HG03095 (cell line): Measurements from ENCODE around the gene NPR3.
"Not testable (repeated sequence)": the region's sequence is repeated elsewhere in the genome, so short reads cannot be mapped to it uniquely, and the experiment has no call there.

Source experiments
- ATAC-seq: cut with Tn5 transposase; IDR thresholded peaks from one replicate; pipeline ENCODE4 v1.9.1; 2021; ENCODE audit warnings: moderate library complexity; ENCODE audit not compliant: unreplicated experiment

NPR3 gene

DNA sequence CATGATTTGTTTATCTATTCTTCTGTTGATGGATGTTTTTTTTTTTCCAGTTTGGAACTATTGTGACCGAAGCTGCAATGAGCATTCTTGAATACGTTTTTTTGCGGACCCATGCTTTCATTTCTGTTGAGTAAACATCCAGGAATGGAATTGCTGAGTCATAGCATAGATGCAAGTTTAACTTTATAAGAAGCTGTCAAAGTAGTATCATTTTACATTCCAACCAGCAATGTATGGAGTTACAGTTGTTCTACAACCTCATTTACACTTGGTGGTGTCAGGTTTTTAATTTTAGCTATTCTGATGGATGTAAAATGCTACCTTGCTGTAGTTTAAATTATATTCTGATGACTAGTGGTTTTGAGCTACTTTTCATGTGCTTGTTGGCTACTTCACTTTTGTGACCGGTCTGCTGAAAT lies 49.0 kb downstream of the NPR3 start:
- no peak for ATAC-seq

- no peak for ATAC-seq
These were observed 54.1 kb downstream of the NPR3 start for GRCh38 chr5:32765266-32765665.

GRCh38 chr5:32767948-32768467 lies 56.9 kb downstream of the NPR3 start:
- ATAC-seq, result no peak

GRCh38 chr5:32769711-32770110 lies 58.6 kb downstream of the NPR3 start:
- no peak for ATAC-seq

DNA sequence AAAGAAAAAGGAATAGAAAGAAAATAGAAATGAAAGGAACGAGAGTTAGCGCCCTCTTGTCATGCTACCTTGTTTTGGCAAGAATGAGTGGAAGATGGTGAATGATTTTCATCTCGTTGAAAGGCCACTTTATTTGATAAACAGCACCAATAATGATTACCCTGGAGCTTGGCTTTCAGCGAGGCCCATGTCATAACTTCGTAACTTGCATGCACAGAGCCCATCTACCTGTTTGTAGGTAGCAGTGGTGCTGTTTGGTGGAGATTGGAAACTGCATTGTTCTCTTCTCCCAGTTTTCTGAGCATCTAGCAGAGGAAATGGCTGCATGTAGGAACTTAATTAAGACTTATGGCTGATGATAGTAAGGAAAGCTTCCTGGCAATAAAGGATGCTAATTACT lies 59.3 kb downstream of the NPR3 start:
- ATAC-seq, result no peak

DNA sequence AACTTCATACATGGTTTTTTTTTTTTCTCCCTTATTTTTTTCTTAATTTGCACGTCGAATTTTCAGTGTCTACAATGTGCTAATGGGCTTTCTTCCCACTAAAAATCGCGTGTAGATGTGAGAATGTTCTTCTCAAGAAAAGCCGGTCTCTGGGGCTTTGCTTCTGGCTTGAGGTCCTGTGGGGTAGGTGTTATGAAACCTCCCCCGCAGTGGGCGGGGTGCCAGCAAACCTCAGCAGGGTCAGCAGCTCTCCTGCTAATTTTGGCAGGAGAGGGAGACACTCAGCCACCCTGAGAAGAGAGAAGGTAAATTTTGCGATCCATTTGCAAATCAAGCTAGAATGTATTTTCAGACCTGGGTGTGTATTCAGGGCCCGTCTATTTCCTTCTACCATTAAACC lies 59.9 kb downstream of the NPR3 start:
- ATAC-seq, result no peak

DNA sequence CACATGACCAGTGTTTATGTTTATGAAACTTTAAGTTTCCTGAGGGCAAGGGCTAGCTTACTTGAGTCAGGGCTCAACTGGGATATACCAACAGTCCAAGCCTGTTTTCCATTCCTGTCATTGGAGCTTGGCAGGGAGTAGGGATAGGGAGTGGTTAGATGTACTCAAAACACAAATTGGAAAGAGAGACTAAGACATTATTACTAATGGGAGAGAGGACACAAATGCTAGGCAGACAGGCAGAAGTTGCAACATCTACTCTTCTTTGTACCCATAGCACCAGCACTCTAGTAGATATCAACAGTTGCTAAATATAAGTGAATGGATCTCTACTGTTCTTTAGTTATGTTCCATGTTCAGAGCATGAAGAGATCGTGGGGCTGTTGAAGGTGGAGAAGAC lies 62.8 kb downstream of the NPR3 start:
- ATAC-seq, result no peak

DNA sequence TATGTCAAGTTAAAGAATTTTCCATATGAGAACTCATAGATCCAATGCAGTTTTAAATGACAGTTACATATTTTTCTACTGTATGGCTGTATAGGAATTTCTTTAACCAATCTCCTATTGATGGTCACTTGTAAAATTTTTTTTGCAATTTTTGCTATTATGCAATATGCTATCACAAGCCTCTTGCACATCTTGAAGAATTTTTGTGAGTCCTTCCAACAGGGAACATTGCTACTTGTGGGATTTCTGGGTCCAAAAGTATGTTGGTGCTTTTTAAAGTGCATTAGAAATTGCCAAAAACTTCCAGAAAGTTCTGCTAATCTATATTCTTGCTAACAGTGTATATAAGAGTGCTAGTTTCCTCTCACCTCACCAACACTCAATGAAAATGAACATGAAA lies 65.1 kb downstream of the NPR3 start:
- ATAC-seq, result no peak

DNA sequence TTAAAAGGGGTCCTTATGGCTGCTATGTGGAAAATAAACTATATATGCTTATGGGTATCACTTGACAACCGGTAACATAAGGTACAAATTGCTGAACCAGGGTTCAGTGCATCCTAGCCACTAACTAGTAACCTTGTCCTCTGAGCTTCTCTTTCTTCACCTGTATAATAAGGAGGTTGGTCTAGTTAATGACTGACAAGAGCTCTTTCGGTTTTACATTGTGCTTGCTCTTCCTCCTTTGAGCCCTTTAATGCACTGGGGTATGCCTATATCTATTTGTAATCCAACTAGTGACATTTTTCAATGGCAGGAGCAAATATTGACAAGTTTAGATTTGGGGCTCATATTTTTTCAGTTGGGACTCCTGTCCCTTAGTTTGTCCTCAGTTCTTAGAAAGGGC lies 66.1 kb downstream of the NPR3 start:
- ATAC-seq, result no peak

DNA sequence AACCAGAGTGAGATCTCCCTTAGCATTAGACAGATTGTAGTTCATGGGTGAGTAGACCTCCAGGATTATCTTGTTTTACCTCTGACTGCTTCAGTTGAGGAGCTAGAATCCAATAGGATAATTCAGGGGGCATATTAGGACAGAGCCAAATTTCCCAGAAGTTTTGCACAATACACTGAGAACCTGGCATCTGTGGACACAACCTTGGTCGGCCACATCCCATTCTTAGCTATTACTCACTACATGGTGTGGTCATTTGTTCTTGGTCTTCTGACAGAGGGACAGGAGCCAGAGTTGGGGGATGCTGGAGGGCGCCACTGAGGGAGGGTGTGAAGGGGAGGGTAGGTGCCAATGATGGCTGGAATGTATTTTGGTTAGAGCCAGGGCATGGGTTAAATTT lies 66.6 kb downstream of the NPR3 start:
- ATAC-seq, result no peak

DNA sequence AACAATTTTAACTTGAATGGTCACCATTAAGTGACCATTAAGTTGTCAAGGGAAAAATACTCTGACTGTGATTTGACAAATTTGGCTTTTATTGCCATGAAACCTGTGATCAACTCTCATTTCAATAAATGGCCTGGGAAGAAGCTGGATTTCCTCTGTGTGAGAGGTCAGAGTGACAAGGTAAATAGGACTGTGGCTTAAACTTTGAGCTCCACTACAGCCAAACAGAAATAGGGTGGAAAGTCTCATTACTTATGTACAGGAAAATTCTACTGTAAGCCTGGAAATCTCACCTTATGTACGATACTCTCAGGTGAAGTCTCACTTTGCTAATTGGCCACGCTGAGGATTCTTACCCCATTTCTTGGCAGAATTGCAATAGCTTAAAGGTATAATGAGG lies 67.3 kb downstream of the NPR3 start:
- no peak for ATAC-seq

DNA sequence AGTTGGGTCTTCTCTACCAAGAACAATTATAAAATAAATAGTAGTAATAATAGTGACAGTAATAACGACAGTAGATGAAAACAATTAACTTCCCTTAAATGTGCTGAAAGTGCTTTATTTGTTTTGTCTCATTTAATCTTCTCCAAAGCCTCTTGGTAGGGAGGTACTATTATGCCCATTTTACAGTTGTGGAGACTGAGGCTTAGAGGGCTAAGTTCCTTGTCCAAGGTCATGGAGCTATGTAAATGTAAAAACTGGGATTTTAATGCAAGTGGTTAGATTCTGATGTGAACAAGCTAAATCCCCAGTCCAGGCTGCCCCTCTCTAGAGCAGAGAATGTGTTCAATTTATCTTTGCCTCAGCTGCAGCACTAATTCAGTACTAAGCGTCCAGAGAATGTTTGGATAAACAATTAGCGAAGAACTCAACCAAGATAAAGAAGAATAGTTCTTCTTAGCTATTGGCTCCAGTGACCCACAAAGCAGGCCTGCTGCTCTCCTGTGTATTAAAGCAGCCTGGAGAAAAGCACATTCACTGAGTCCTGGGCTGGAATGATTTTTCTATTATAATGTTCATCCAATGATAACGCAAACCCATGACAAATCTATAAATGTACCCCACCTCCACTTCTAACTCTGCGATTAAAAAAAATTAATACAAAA lies 68.8 kb downstream of the NPR3 start:
- no peak for ATAC-seq

DNA sequence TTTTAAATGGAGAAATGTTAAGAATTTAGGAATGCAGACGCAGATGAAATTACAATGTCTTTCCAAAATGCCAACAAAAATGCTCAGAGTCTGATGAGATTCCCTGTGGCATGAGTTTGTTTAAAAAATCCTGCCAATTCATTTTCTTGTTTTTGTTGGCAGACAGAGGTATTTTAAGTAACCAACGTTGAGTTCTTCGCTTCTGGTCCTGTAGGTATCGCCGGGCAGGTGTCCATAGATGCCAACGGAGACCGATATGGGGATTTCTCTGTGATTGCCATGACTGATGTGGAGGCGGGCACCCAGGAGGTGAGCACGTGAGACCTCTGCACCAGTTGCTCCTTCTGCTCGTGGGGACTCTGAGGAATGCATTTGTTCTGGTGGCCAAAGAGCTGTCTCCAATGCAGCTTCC lies 69.4 kb downstream of the NPR3 start:
- ATAC-seq, result no peak

- ATAC-seq, result no peak
These were observed 72.5 kb downstream of the NPR3 start for GRCh38 chr5:32783661-32784060.

DNA sequence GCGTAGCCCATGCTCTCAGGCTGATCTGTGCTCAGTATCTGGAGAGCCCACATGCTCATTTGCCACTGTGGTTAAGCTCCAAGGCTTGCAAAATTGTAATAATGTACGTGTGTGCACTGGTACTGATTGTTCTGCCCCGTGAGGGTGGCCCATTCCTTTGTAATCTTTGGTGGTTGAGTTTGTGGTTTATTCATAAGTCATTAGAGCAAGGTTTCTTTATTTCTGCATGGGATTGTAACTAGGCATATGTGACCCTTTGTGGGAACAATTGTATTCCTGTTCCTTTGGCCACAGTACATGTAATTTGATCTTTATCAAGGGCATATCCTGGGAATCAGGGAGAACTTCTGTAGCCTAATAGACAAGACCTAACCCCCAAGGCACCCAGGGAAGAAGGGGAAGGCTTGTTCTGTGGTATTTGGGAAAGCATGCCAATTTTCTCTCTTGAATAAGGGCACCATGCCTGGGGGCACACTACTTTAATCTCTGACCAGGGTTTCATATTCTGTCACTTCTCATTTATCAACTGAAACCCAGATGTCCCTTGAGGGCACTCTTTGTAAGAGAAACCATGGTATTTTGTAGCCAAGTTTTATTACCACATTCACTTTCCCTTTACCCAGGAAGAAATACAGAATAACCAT lies 74.6 kb downstream of the NPR3 start:
- ATAC-seq, result no peak

DNA sequence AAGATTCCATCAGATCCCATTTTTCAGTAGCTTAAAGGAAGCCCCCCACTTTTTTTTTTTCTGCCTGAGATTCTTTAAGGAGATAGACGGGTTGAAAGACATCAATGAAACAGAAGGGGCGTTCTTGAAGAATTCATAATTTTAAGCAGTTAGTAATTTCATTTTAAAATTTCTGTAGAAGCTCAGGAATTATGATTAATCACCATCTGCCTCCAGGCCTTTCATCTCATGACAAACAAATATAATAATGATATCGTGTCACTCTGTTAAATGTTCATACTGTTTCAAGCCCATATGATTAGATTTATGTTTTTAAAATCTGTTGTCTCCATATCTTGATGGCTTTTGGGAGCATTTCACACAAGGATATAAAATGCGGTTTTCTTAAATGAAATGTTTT lies 75.2 kb downstream of the NPR3 start:
- ATAC-seq, result no peak

GRCh38 chr5:32790411-32790951 lies 79.4 kb downstream of the NPR3 start:
- no peak for ATAC-seq

DNA sequence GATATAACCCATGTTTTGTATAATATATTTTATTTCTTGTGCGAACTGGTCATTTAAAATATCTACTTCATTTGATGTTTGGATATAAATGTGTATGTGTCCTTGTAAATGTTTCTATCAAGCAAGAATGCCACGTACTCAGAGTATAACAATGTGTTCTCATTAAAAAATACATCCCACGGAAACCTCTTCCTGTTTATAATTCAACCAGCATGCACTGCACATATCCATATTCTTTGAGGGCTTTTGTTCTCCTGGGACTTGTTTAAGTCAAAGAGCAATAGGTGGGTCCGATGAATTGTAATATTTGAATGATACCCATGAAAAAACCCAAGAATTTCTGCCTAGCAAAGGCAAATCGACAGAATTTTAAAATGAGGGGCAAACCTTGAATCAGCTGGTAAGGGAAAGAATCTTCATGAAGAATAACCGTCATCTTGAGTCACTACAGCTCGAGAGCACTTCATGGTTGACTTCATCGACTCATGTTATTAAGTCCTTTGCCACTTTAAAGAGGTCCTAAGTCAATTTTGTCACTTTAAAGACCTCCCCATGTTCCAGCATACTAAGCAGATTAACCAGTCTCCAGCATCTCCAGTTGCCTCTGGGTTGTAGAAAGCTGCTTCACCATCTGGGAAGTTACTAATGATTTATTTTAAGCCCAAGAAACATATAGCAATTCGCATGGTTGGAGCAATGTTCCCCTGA lies 80.6 kb downstream of the NPR3 start:
- no peak for ATAC-seq

DNA sequence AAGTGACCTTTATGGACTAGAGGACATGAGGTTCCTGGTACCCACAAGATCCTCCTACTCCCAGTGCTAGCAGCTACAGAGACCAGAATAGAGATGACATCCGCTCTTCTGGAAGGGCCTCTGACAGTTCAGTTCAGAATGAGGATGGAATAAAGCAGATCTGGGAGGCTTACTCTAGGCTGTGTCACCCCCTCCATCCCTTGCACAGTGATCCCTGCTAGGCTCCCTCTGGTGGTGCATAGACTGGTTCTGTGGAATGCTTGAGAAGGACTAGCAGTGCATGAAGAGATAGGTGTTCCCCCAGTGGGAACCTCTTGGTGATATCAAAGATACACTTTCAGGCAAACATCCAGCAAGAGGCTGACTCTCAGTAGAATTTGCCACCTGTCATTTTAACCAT lies 83.0 kb downstream of the NPR3 start:
- no peak for ATAC-seq

DNA sequence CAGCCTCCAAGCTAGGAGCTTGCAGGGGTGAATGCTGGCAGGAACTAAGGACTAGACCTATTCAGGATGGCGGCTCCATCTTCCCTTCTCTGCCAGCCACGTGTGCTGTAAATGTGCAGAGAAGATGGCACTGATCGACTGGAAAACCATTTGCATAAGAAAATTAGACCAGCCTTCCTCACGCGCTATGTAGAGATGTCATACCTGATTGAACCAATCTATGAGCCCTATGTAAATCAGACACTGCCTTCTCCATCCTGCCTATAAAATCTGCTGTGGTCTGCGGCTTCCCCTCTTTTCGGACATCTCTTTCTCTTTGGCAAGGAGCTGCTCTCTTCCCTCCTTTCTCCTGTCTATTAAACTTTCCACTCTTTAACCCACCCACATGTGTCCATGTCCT lies 91.6 kb downstream of the NPR3 start:
- no peak for ATAC-seq

DNA sequence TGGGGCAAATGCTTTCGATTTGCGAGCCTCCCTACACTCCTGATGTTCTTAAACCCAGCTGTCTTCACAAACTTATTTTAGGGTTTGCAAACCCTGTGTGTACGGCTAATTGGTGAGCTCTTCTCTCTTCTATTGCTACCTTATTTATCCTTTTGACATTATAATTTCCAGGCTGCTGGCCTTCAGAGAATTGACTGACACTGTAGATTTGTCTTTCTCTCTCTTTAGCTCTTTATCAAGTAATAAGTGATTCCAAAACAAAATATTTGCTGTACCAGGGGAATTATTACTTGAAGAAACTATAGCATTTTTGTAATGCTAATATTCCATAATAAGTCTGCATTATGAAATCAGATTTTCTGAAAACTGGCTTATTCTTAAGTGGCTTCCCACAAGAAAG lies 92.5 kb downstream of the NPR3 start:
- no peak for ATAC-seq

- ATAC-seq, result not testable (repeated sequence)
These were observed 94.3 kb downstream of the NPR3 start for GRCh38 chr5:32805462-32805861.
